WTC11 (cell line): Measurements from ENCODE around the gene RTN4RL1. TPM values are rescaled to one million over a fixed set of nuclear protein-coding genes. Genes with fewer than 3 reads are reported as not detected.

Source experiments
- ATAC-seq: fragments of 200-7000 bp; cut with Tn5 transposase; 2 replicates; pipeline ENCODE4 v1.10.0; 2021; ENCODE audit warnings: mild to moderate bottlenecking, moderate library complexity
- CTCF ChIA-PET: fragments of 300-600 bp; sonication (Branson Sonifier 250); formaldehyde crosslinking; loops from one replicate; lab custom pipeline; 2021; ENCODE audit warnings: antibody characterized with exemption; lab: Charles Lee
- POLR2A ChIA-PET: fragments of 350-600 bp; sonication (Branson Sonifier 250); formaldehyde crosslinking; loops from one replicate; lab custom pipeline; 2021; ENCODE audit warnings: antibody characterized with exemption; lab: Charles Lee
- DNase-seq: peaks from one replicate; pipeline ENCODE4 v3.0.0; 2021; ENCODE audit warnings: low spot score
- H3K27ac Mint-ChIP-seq: 2 replicates; pipeline ENCODE4 v1.8.0; 2021; ENCODE audit warnings: mixed read lengths
- H3K27me3 Mint-ChIP-seq: 2 replicates; pipeline ENCODE4 v1.8.0; 2021; ENCODE audit warnings: low read depth, mild to moderate bottlenecking, moderate library complexity, mixed read lengths
- H3K36me3 Mint-ChIP-seq: 2 replicates; pipeline ENCODE4 v1.8.0; 2021; ENCODE audit warnings: mixed read lengths
- H3K4me1 Mint-ChIP-seq: 2 replicates; pipeline ENCODE4 v1.8.0; 2022; ENCODE audit warnings: mixed read lengths
- H3K4me3 Mint-ChIP-seq: 2 replicates; pipeline ENCODE4 v1.8.0; 2021; ENCODE audit warnings: mild to moderate bottlenecking, moderate library complexity, mixed read lengths
- H3K9me3 Mint-ChIP-seq: 2 replicates; pipeline ENCODE4 v1.8.0; 2021; ENCODE audit warnings: mixed read lengths
- ARID4B ChIP-seq: sonication (generic); formaldehyde crosslinking; IDR thresholded peaks from 2 replicates; pipeline ENCODE4 v1.8.0; 2023; ENCODE audit warnings: missing genetic modification reagents, mild to moderate bottlenecking, borderline replicate concordance
- E2F1 ChIP-seq: sonication (generic); formaldehyde crosslinking; IDR thresholded peaks from 2 replicates; pipeline ENCODE4 v1.8.0; 2022; ENCODE audit warnings: mild to moderate bottlenecking, missing genetic modification reagents
- ERG ChIP-seq: fragments of 250-450 bp; sonication (Bioruptor Pico); IDR thresholded peaks from 2 replicates; pipeline ENCODE4 v1.8.0; 2021; ENCODE audit warnings: mild to moderate bottlenecking
- HMGA2 ChIP-seq: fragments of 250-450 bp; sonication (Bioruptor Pico); IDR thresholded peaks from 2 replicates; pipeline ENCODE4 v1.4.0; 2021; ENCODE audit warnings: mild to moderate bottlenecking, moderate library complexity
- JAZF1 ChIP-seq: fragments of 250-450 bp; sonication (Bioruptor Pico); IDR thresholded peaks from 2 replicates; pipeline ENCODE4 v1.9.0; 2021; ENCODE audit warnings: moderate library complexity, mild to moderate bottlenecking, inconsistent platforms
- MYBL2 ChIP-seq: sonication (generic); formaldehyde crosslinking; IDR thresholded peaks from 2 replicates; pipeline ENCODE4 v1.8.1; 2023; ENCODE audit warnings: mild to moderate bottlenecking, moderate library complexity, missing genetic modification reagents
- OVOL2 ChIP-seq: fragments of 250-450 bp; sonication (Bioruptor Pico); IDR thresholded peaks from 2 replicates; pipeline ENCODE4 v1.9.0; 2021; ENCODE audit warnings: mild to moderate bottlenecking, borderline replicate concordance
- RORB ChIP-seq: fragments of 250-450 bp; sonication (Bioruptor Pico); IDR thresholded peaks from 2 replicates; pipeline ENCODE4 v1.9.0; 2021; ENCODE audit warnings: mild to moderate bottlenecking
- SMAD3 ChIP-seq: sonication (generic); formaldehyde crosslinking; IDR thresholded peaks from 2 replicates; pipeline ENCODE4 v1.8.0; 2022; ENCODE audit warnings: missing genetic modification reagents, mild to moderate bottlenecking, borderline replicate concordance
- SMAD4 ChIP-seq: sonication (generic); formaldehyde crosslinking; IDR thresholded peaks from 2 replicates; pipeline ENCODE4 v1.8.0; 2022; ENCODE audit warnings: mild to moderate bottlenecking, missing genetic modification reagents
- SOX15 ChIP-seq: fragments of 250-450 bp; sonication (Bioruptor Pico); IDR thresholded peaks from 2 replicates; pipeline ENCODE4 v1.9.0; 2021; ENCODE audit warnings: mild to moderate bottlenecking
- ZBTB21 ChIP-seq: sonication (generic); formaldehyde crosslinking; IDR thresholded peaks from 2 replicates; pipeline ENCODE4 v1.8.1; 2023; ENCODE audit warnings: mild to moderate bottlenecking, missing genetic modification reagents, borderline replicate concordance
- ZBTB43 ChIP-seq: sonication (generic); formaldehyde crosslinking; IDR thresholded peaks from 2 replicates; pipeline ENCODE4 v1.8.1; 2023; ENCODE audit warnings: mild to moderate bottlenecking, missing genetic modification reagents
- ZNF263 ChIP-seq: sonication (generic); formaldehyde crosslinking; IDR thresholded peaks from 2 replicates; pipeline ENCODE4 v1.8.1; 2022; ENCODE audit warnings: low read depth, mild to moderate bottlenecking, moderate library complexity, missing genetic modification reagents
- ZNF423 ChIP-seq: fragments of 250-450 bp; sonication (Bioruptor Pico); IDR thresholded peaks from 2 replicates; pipeline ENCODE4 v2.1.2; 2022; ENCODE audit warnings: mild to moderate bottlenecking, moderate library complexity
- ZNF532 ChIP-seq: fragments of 250-450 bp; sonication (Bioruptor Pico); IDR thresholded peaks from 2 replicates; pipeline ENCODE4 v1.9.0; 2021; ENCODE audit warnings: mild to moderate bottlenecking, borderline replicate concordance
- total RNA-seq: library from RNA; stranded (reverse); gene quantifications from 3 replicates; pipeline ENCODE4 v1.2.3, GENCODE V29; 2021
- TF ChIP-seq, protein P1 (sequence below): sonication (generic); formaldehyde crosslinking; IDR thresholded peaks from 2 replicates; pipeline ENCODE4 v1.8.1; 2023; ENCODE audit warnings: mild to moderate bottlenecking, missing genetic modification reagents, moderate library complexity
- TF ChIP-seq, protein P2 (sequence below): sonication (generic); formaldehyde crosslinking; IDR thresholded peaks from 2 replicates; pipeline ENCODE4 v1.8.1; 2023; ENCODE audit warnings: mild to moderate bottlenecking, missing genetic modification reagents

The RTN4RL1 gene
- total RNA-seq, 1 experiment from 2014 or later: 0.72 TPM

DNA sequence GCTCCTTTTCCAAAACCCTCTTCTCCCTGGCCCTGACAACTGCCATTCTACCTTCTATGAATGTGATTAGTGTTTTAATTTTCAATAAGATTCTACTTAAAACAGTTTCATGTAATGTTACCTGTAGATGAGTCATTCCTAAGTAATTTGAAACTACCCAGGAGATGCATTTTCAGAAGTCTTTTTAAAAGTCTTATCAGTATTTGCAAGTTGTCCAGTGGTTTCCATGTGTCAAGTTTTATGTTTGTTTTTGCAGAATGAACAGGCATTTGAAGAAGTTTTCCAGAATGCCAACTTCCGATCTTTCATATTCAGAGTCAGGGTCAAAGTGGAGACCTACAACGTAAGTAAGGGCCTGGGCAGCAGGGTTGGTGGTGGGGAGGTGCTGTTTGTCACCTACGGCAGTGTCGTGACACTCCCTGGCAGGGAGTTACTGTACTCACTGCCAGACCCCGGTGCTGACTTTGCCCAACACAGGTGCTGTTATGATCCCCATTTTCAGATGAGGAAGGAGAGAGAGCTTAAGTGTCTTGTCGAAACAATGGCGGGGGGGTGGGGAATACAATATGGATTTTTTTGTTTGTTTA, 130.3 kb downstream of the RTN4RL1 start:
- TF ChIP-seq SOX15 (no peak), ZBTB43 (CRISPR knock-in tag) (no peak), ERG (CRISPR knock-in tag) (no peak), SMAD4 (CRISPR knock-in tag) (no peak), ZNF423 (no peak)
- Mint-ChIP-seq H3K4me1 (no peaks in the 10 kb centered on the region), H3K27ac (no peak overlapping the region), H3K4me3 (no peak overlapping the region), H3K27me3 (no peaks in the 10 kb centered on the region), H3K36me3 (peaks cover 56% of the 10 kb centered on the region), H3K9me3 (no peaks in the 10 kb centered on the region)
- ATAC-seq: no peak
- POLR2A ChIA-PET: no interaction called here
- no peak for DNase-seq
- CTCF ChIA-PET: no interaction called here

- H3K4me1 Mint-ChIP-seq: no peaks in the 10 kb centered on the region
- ChIA-PET CTCF (interaction anchor here (1.0 kb wide), 1 partner anchor 139 kb away, joined by 3 read pairs; the partner anchor contains the start of gene DPH1), POLR2A (no interaction called here)
- no peak for ATAC-seq
- no peak for DNase-seq
- peaks cover 48% of the 10 kb centered on the region for H3K36me3 Mint-ChIP-seq
- no peak overlapping the region for H3K27ac Mint-ChIP-seq
- no peak overlapping the region for H3K4me3 Mint-ChIP-seq
- H3K27me3 Mint-ChIP-seq: no peaks in the 10 kb centered on the region
- no peaks in the 10 kb centered on the region for H3K9me3 Mint-ChIP-seq
- TF ChIP-seq MYBL2 (CRISPR knock-in tag) (no peak), SMAD3 (CRISPR knock-in tag) (no peak), ZBTB21 (CRISPR knock-in tag) (no peak), SOX15 (no peak), ZNF263 (CRISPR knock-in tag) (no peak), ZNF532 (CRISPR knock-in tag) (no peak), RORB (CRISPR knock-in tag) (no peak), HMGA2 (CRISPR knock-in tag) (no peak), E2F1 (CRISPR knock-in tag) (no peak), OVOL2 (no peak), SMAD4 (CRISPR knock-in tag) (no peak), ARID4B (no peak), JAZF1 (CRISPR knock-in tag) (no peak)
- TF ChIP-seq, protein P1, sequence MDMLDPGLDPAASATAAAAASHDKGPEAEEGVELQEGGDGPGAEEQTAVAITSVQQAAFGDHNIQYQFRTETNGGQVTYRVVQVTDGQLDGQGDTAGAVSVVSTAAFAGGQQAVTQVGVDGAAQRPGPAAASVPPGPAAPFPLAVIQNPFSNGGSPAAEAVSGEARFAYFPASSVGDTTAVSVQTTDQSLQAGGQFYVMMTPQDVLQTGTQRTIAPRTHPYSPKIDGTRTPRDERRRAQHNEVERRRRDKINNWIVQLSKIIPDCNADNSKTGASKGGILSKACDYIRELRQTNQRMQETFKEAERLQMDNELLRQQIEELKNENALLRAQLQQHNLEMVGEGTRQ (CRISPR knock-in tag): no peak
- TF ChIP-seq, protein P2, sequence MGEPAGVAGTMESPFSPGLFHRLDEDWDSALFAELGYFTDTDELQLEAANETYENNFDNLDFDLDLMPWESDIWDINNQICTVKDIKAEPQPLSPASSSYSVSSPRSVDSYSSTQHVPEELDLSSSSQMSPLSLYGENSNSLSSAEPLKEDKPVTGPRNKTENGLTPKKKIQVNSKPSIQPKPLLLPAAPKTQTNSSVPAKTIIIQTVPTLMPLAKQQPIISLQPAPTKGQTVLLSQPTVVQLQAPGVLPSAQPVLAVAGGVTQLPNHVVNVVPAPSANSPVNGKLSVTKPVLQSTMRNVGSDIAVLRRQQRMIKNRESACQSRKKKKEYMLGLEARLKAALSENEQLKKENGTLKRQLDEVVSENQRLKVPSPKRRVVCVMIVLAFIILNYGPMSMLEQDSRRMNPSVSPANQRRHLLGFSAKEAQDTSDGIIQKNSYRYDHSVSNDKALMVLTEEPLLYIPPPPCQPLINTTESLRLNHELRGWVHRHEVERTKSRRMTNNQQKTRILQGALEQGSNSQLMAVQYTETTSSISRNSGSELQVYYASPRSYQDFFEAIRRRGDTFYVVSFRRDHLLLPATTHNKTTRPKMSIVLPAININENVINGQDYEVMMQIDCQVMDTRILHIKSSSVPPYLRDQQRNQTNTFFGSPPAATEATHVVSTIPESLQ (CRISPR knock-in tag): no peak
Observed at GRCh38 chr17:1890758-1891450, 134.2 kb downstream of the RTN4RL1 start.
